GM12865 (cell line): ENCODE results near the gene NCK2.

Experiments
- DNase-seq: peaks from one replicate; pipeline ENCODE4 v3.0.0; 2010; ENCODE audit warnings: low read depth
- H3K4me3 ChIP-seq: 2 replicates; pipeline ENCODE4 v1.5.1; 2011; ENCODE audit warnings: mild to moderate bottlenecking, low read depth, low read length, control low read depth
- TF ChIP-seq, protein P1 (sequence below): IDR thresholded peaks from 2 replicates; pipeline ENCODE4 v1.5.1; 2011; ENCODE audit warnings: low read length, control low read depth, low read depth, inconsistent platforms; ENCODE audit not compliant: insufficient read depth; ENCODE audit errors: missing control alignments

NCK2 gene

DNA sequence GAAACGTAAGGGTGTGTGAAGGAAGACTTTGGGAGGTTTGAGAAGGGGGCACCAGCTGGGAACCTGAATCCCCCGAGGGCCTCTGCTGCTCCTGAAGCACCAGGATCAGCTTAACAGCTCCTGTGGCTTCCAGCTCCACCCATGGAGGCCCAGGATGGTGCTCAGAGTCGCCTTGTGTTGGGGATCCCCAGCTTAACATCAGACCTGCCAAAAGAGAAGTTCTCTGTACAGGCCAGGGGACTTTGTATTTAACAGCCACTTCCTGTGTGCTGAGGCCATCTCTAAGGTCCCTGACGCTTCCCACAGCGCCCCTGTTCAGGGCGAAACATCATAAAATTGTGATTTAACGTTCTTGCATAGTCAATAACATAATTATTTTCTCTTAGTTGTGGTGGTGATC is 77.5 kb downstream of the NCK2 start:
- peak; percentile 74 for DNase-seq
- TF ChIP-seq, protein P1, sequence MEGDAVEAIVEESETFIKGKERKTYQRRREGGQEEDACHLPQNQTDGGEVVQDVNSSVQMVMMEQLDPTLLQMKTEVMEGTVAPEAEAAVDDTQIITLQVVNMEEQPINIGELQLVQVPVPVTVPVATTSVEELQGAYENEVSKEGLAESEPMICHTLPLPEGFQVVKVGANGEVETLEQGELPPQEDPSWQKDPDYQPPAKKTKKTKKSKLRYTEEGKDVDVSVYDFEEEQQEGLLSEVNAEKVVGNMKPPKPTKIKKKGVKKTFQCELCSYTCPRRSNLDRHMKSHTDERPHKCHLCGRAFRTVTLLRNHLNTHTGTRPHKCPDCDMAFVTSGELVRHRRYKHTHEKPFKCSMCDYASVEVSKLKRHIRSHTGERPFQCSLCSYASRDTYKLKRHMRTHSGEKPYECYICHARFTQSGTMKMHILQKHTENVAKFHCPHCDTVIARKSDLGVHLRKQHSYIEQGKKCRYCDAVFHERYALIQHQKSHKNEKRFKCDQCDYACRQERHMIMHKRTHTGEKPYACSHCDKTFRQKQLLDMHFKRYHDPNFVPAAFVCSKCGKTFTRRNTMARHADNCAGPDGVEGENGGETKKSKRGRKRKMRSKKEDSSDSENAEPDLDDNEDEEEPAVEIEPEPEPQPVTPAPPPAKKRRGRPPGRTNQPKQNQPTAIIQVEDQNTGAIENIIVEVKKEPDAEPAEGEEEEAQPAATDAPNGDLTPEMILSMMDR = no peak
- H3K4me3 ChIP-seq = 0 out of 2 replicates have a peak overlapping the region, but pooled peaks have one; percentile 7

DNA sequence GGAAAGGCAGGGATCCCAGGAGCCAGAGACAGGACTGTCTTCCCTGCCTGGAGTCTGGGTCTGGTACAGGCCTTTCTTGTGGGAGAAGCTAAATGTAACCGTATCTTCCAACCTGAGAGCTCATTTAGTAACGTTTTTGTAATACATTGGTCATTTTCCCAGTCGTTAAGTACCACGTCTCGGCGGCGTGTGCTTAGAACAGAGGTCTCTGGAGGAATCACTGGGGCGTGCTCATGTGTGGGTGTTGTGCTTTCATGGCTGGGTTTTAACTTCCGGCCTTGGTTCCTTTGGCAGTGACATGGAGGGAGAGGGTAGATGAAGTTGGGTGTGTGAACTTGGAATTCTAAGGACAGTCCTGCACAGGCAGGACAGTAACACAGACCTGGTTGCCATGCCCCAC is 79.7 kb downstream of the NCK2 start:
- no peak overlapping the region for H3K4me3 ChIP-seq
- TF ChIP-seq, protein P1 = no peak
- no peak for DNase-seq

DNA sequence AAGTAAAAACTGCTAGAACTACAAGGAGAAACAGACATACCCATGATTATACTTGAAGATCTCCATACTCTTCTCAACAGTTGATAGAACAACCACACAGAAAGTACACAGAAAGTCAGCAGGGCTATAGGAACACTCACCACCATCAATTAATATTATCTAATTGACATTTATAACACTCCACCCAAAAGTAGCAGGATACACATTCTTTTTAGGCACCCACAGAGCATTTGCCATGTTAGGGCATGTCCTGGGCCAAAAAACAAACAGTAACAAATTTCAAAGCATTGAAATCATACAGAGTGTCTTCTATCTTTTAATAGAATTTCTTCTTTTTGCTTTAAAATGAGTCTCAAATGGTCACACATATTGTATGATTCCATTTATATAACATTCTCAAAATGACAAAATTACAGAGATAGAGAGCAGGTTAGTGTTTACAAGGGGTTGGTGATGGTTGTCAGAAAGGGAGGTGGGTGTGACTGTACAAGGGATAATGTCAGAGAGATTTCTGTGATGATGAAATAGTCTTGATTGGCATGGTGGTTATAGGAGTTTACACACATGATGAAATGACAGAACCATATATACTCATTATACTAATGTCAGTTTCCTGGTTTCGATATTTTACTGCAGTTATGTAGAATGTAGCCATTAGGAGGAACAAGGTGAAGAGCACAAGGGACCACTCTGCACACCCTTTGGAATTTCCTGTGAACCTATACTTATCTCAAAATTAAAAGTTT is 82.8 kb downstream of the NCK2 start:
- TF ChIP-seq, protein P1 = no peak
- no peak for DNase-seq
- no peak overlapping the region for H3K4me3 ChIP-seq

DNA sequence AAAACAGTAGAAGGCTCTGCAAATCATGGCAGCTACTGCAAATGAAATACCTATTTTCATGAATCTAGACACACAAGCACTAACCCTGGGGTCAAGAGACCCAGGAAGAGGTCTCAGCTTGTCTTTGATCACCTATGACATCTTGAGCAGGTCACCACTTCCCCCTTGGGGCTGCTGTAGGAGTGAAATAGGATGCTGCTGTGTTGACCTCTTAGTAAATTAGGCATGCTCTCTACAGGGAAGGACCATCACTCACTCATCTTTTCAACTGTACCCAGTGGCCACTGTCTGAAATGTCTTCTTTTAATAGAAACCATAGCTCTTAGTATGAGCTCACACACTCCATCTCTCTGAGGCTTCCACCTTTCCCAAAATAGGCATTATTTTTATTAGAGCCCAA is 83.8 kb downstream of the NCK2 start:
- H3K4me3 ChIP-seq = no peak overlapping the region
- TF ChIP-seq, protein P1 = no peak
- DNase-seq = peak; percentile 27

DNA sequence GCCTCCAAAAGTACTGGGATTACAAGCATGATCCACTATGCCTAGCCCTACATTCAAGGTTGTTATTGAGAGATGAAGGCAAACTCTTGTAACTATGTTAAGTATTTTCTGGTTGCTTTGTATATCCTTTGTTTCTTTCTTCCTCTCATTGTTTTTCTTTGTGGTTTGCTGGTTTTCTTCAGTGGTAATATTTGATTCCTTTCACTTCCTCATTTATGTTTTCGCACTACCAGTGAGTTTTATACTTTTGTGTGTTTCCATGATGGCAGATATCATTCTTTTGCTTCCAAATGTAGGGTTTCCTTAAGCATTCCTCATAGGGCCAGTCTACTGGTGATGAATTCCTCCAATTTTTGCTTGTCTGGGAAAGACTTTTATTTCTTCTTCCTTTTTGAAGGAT is 90.2 kb downstream of the NCK2 start:
- TF ChIP-seq, protein P1 = no peak
- peak; percentile 60 for DNase-seq
- no peak overlapping the region for H3K4me3 ChIP-seq

DNA sequence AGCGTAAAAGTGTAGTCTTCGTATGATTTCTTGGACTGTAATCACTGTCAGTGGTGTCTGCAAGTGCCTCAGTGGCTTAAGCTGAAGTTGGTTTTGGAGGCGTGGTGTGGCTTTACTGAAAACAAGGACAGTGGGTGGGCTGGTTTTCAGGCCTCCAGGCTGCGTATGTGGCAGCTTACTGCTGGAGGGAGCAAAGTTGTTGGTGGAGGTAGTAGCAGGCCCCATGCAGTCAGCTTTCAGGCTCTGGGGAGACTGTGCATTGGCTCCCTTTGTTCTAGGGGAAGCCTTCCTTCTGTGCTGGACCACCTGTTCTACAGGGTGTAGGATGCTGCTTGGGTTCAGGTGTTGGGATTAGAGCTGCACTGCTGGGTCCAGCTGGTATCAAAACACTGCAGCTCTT is 91.6 kb downstream of the NCK2 start:
- TF ChIP-seq, protein P1 = no peak
- no peak overlapping the region for H3K4me3 ChIP-seq
- no peak for DNase-seq
